Dendritic cell treated with granulocyte-macrophage colony-stimulating factor and Interleukin-4, amounts not matched to agents 40 ng/mL and 50 ng/mL, for 4 days (primary cell): ENCODE measurements around the gene VDAC1.
A peak's percentile ranks its signal among the peaks of the same experiment; 100 is the strongest.
"Not testable (repeated sequence)": the region's sequence is repeated elsewhere in the genome, so short reads cannot be mapped to it uniquely, and the experiment has no call there.

ENCODE experiments used
- H3K27ac Mint-ChIP-seq: one replicate; pipeline ENCODE4 v1.8.0; 2022; ENCODE audit warnings: mild to moderate bottlenecking, mixed read lengths
- H3K27me3 Mint-ChIP-seq: one replicate; pipeline ENCODE4 v1.8.0; 2022; ENCODE audit warnings: mild to moderate bottlenecking, mixed read lengths
- H3K36me3 Mint-ChIP-seq: one replicate; pipeline ENCODE4 v1.8.0; 2022; ENCODE audit warnings: low read depth, mixed read lengths
- H3K4me1 Mint-ChIP-seq: one replicate; pipeline ENCODE4 v1.8.0; 2022; ENCODE audit warnings: low read depth, mixed read lengths
- H3K4me3 Mint-ChIP-seq: one replicate; pipeline ENCODE4 v1.8.0; 2022; ENCODE audit warnings: mild to moderate bottlenecking, moderate library complexity, mixed read lengths
- H3K9me3 Mint-ChIP-seq: one replicate; pipeline ENCODE4 v1.8.0; 2022; ENCODE audit warnings: mixed read lengths
- intact Hi-C: fragments of 100-400 bp; cut with micrococcal nuclease; formaldehyde crosslinking; loops from one replicate; pipeline ENCODE4 v1.15.0; 2022

VDAC1 gene

GRCh38 chr5:133977161-133977787, 27.5 kb downstream of the VDAC1 start:
- Mint-ChIP-seq H3K4me3 (peak overlapping the region; percentile 6), H3K4me1 (peaks cover 23% of the 10 kb centered on the region), H3K27ac (peak overlapping the region; percentile 82), H3K36me3 (peaks cover 85% of the 10 kb centered on the region), H3K27me3 (no peaks in the 10 kb centered on the region), H3K9me3 (no peaks in the 10 kb centered on the region)
- intact Hi-C loops: no loop called here

DNA sequence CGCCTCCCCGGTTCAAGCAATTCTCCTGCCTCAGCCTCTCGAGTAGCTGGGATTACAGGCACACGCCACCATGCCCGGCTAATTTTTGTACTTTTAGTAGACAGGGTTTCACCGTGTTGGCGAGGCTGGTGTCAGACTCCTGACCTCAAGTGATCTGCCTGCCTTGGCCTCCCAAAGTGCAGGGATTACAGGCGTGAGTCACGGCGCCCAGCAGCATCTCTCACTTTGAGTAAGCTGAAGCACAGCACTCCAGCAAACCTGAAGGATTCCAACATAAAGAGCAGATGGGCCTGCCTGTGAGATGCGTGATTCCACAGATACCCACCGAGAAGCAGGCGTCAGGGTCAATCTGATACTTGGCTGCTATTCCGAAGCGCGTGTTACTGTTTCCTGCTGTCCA, 29.2 kb downstream of the VDAC1 start:
- Mint-ChIP-seq H3K4me1 (peaks cover 23% of the 10 kb centered on the region), H3K27ac (peak overlapping the region; percentile 82), H3K36me3 (peaks cover 81% of the 10 kb centered on the region)
- H3K27me3 Mint-ChIP-seq, H3K9me3 Mint-ChIP-seq, intact Hi-C loops, H3K4me3 Mint-ChIP-seq: not testable (repeated sequence)

DNA sequence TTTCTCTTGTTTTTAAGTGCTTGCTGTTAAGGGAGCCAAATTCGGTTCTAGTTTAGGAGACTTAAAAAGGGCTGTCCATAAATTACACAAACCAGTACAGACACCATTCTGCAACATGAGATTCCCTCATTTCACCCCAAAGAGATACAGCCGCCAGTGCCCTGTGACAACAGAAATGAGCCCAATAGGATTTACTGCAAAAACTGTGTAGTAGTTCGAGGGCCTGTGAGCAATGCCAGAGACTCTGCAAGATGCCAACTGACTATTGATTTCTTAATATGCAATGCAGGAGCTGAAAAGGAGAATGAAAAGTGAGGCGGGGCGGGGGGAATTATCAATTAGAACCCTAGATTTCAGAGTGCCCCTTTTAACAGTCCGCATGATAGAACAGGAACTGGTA, 30.6 kb downstream of the VDAC1 start:
- no peak overlapping the region for H3K27ac Mint-ChIP-seq
- intact Hi-C loops: no loop called here
- no peak overlapping the region for H3K4me3 Mint-ChIP-seq
- H3K9me3 Mint-ChIP-seq: no peaks in the 10 kb centered on the region
- no peaks in the 10 kb centered on the region for H3K27me3 Mint-ChIP-seq
- H3K4me1 Mint-ChIP-seq: peaks cover 29% of the 10 kb centered on the region
- H3K36me3 Mint-ChIP-seq: peaks cover 68% of the 10 kb centered on the region

DNA sequence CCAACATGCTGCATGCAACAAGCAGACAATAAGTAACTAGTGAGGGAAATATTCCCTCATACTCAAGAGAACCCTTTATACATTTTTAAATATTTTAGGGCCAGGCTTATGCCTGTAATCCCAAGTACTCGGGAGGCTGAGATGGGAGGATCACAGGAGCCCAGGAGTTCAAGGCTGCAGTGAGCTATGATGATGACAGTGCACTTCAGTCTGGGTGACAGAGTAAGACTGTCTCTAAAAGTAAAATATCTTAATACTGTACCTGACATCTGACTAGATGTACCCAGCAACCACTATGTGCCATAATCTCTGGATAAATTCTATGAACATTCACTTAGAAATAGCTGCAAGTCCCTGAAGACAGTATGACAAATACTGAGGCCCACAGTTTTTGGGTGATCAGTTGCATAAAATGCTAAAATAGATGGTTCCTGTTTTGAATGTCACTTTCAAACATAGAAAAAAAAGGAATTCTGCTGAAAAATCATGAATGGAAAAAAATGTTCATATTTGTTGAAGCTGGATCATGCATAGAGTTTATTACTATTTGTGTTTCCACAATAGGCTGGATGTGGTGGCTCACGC, 34.4 kb downstream of the VDAC1 start:
- H3K36me3 Mint-ChIP-seq: peaks cover 58% of the 10 kb centered on the region
- intact Hi-C loops: no loop called here
- peak overlapping the region; percentile 97 for H3K27ac Mint-ChIP-seq
- H3K27me3 Mint-ChIP-seq: no peaks in the 10 kb centered on the region
- no peak overlapping the region for H3K4me3 Mint-ChIP-seq
- no peaks in the 10 kb centered on the region for H3K9me3 Mint-ChIP-seq
- peaks cover 21% of the 10 kb centered on the region for H3K4me1 Mint-ChIP-seq

- no peaks in the 10 kb centered on the region for H3K27me3 Mint-ChIP-seq
- H3K27ac Mint-ChIP-seq: peak overlapping the region; percentile 97
- intact Hi-C loops: no loop called here
- peaks cover 51% of the 10 kb centered on the region for H3K36me3 Mint-ChIP-seq
- H3K4me1 Mint-ChIP-seq: peaks cover 26% of the 10 kb centered on the region
- H3K4me3 Mint-ChIP-seq: peak overlapping the region; percentile 90
- H3K9me3 Mint-ChIP-seq: no peaks in the 10 kb centered on the region
Observed at GRCh38 chr5:133969654-133970324, 35.0 kb downstream of the VDAC1 start.

- Mint-ChIP-seq H3K4me3 (peak within 1 kb of the TSS; percentile 90), H3K4me1 (peaks cover 28% of the 10 kb centered on the region), H3K9me3 (no peaks in the 10 kb centered on the region), H3K27ac (peak within 1 kb of the TSS; percentile 97), H3K27me3 (no peaks in the 10 kb centered on the region), H3K36me3 (peaks cover 37% of the 10 kb centered on the region)
- intact Hi-C loops: loop anchor here (1.0 kb wide), 1 partner anchor 36 kb away; the partner anchor contains the start of gene VDAC1
Observed at GRCh38 chr5:133968204-133968980, 36.4 kb downstream of the VDAC1 start, which contains the start of gene C5orf15. Gene C5orf15 (minus strand): TSS chr5:133968625. CDS start chr5:133968584, 41 bp downstream.

DNA sequence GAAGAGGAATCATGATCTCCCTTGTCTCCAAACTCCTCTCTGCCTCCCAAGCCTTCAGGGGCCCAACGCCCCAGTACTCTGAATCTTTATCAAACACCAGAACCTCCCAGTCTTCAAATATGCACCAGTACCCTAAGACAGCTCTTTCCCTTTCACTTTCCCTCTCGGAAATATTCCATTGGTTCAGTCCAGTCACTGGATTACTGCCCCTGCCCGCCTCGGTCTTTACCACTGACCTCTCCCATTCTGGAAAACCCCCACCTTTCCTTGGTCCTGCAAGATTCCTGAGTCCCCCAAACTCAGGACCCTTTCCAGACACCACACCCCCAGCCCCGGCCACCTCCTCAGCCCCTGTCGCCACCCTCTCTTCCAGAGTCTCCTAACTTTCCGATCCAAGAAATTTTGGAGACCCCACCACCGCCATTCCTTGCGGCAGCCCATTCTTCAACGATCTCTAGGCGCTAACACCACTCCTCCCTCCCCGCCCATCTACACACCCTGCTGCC, 37.0 kb downstream of the VDAC1 start:
- Mint-ChIP-seq H3K27me3 (no peaks in the 10 kb centered on the region), H3K36me3 (peaks cover 31% of the 10 kb centered on the region), H3K4me3 (peak overlapping the region; percentile 90), H3K4me1 (peaks cover 35% of the 10 kb centered on the region), H3K9me3 (no peaks in the 10 kb centered on the region), H3K27ac (peak overlapping the region; percentile 97)
- intact Hi-C loops: loop anchor here (1.0 kb wide), 1 partner anchor 37 kb away; the partner anchor contains the start of gene VDAC1

DNA sequence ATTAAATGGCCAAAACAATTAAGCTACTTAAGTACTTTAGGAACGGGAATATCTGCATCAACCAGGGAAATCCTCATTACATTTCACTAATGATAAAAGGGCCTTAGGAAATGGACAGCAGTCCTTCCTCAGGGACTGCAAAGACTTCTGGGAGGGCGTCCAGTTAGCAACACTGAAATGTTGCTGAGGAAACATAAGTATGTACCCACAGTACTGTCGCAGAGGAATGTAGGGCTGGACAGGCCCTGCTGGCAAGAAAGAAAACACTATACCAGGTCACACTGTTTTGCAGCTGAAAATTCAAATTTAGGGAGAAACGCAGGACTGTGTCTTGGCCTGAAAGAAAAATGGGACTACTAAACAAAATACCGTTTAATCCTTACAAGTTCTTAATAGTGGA, 37.7 kb downstream of the VDAC1 start:
- Mint-ChIP-seq H3K4me3 (no peak overlapping the region), H3K27me3 (no peaks in the 10 kb centered on the region), H3K27ac (peak overlapping the region; percentile 97), H3K36me3 (peaks cover 25% of the 10 kb centered on the region), H3K9me3 (no peaks in the 10 kb centered on the region), H3K4me1 (peaks cover 41% of the 10 kb centered on the region)
- intact Hi-C loops: no loop called here

DNA sequence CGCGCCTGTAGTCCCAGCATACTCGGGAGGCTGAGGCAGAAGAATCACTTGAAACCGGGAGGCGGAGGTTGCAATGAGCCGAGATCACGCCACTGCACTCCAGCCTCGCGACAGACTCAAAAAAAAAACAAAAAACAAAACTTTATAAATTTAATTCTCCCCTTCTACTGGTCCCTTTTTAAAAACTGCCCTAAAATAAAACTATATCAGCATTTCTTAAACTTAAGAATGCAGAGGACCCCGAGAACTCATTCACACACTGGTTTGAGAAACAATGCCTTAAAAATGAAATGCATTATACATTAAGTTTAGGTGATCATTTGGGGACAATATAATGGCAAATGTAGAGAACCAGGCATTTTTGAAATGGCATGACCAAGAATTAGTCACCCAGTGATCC, 38.7 kb downstream of the VDAC1 start:
- no peak overlapping the region for H3K4me3 Mint-ChIP-seq
- intact Hi-C loops: no loop called here
- no peaks in the 10 kb centered on the region for H3K27me3 Mint-ChIP-seq
- no peaks in the 10 kb centered on the region for H3K9me3 Mint-ChIP-seq
- H3K27ac Mint-ChIP-seq: no peak overlapping the region
- H3K4me1 Mint-ChIP-seq: peaks cover 43% of the 10 kb centered on the region
- peaks cover 14% of the 10 kb centered on the region for H3K36me3 Mint-ChIP-seq

DNA sequence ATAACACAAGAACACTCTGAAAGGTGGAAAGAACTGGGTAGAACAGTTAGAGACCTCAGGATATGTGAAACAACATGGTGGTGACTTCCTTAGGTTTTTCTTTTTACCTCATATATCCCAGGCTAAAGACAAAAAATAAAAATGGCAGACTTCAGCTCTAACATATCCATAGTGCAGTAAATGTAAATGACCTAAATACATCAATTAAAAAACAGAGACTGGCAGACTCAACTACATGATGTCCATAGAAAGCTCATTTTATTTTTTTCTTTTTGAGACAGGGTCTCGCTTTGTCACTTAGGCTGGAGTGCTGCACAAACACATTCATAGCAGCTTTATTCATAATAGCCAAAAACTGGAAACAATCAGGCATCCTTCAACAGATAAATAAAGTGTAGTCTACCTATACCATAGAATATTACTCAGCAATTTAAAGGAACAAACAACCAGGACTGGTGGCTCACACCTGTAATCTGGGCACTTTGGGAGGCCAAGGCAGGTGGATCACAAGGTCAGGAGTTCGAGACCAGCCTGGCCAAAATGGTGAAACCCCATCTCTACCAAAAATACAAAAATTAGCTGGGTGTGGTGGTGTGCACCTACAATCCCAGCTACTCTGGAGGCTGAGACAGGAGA, 41.2 kb downstream of the VDAC1 start:
- peaks cover 44% of the 10 kb centered on the region for H3K4me1 Mint-ChIP-seq
- no peaks in the 10 kb centered on the region for H3K9me3 Mint-ChIP-seq
- no peaks in the 10 kb centered on the region for H3K27me3 Mint-ChIP-seq
- intact Hi-C loops: no loop called here
- no peak overlapping the region for H3K27ac Mint-ChIP-seq
- peaks cover 26% of the 10 kb centered on the region for H3K36me3 Mint-ChIP-seq
- H3K4me3 Mint-ChIP-seq: no peak overlapping the region

GRCh38 chr5:133962801-133963476, 41.8 kb downstream of the VDAC1 start:
- H3K27ac Mint-ChIP-seq: peak overlapping the region; percentile 3
- H3K9me3 Mint-ChIP-seq: no peaks in the 10 kb centered on the region
- H3K36me3 Mint-ChIP-seq: peaks cover 20% of the 10 kb centered on the region
- H3K4me1 Mint-ChIP-seq: peaks cover 39% of the 10 kb centered on the region
- no peaks in the 10 kb centered on the region for H3K27me3 Mint-ChIP-seq
- intact Hi-C loops: no loop called here
- H3K4me3 Mint-ChIP-seq: no peak overlapping the region

- Mint-ChIP-seq H3K36me3 (peaks cover 17% of the 10 kb centered on the region), H3K4me1 (peaks cover 31% of the 10 kb centered on the region), H3K27ac (peak overlapping the region; percentile 3), H3K4me3 (no peak overlapping the region), H3K9me3 (no peaks in the 10 kb centered on the region), H3K27me3 (no peaks in the 10 kb centered on the region)
- intact Hi-C loops: no loop called here
Observed at GRCh38 chr5:133962131-133962530, 42.6 kb downstream of the VDAC1 start.

DNA sequence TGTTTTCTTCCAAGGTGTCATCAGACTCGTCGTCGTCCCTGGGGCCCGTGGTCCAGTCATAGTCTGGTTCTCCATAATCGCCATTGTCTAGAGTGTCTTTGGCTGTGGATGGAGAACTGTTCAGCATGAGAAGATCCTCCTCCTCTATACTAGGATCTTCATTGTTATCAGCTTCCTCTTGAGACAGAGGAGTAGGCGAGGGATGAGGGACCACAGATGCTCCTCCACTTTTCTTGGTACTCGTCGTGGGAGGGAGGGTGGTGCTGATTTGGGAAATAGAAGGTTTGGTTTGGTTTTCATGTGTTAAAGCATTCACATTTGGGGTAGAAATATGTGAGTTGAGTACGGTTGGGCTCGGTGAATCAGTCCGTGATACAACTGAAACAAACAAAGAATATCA, 45.1 kb downstream of the VDAC1 start:
- peaks cover 41% of the 10 kb centered on the region for H3K36me3 Mint-ChIP-seq
- peaks cover 2% of the 10 kb centered on the region for H3K9me3 Mint-ChIP-seq
- peaks cover 23% of the 10 kb centered on the region for H3K4me1 Mint-ChIP-seq
- H3K27ac Mint-ChIP-seq: no peak overlapping the region
- no peak overlapping the region for H3K4me3 Mint-ChIP-seq
- intact Hi-C loops: no loop called here
- H3K27me3 Mint-ChIP-seq: no peaks in the 10 kb centered on the region
